Right lobe of liver (tissue), 6 donors: ENCODE measurements around the gene INPP4B. TPM values are rescaled to one million over a fixed set of nuclear protein-coding genes. Genes with fewer than 3 reads are reported as not detected.

Experiments
- ATAC-seq, 4 donors: fragments of 200-7000 bp; cut with Tn5 transposase; one replicate each; pipeline ENCODE4 v1.9.1; 2020; ENCODE audit warnings: mild to moderate bottlenecking in 4 of 4, moderate library complexity in 4 of 4
- DNase-seq, 3 donors: peaks; one replicate each; pipeline ENCODE4 v3.0.0-alpha.2; 2020
- H3K27ac ChIP-seq, 3 donors: fragments of 200-600 bp; one replicate each; pipeline ENCODE4 v1.8.0; 2022
- H3K27me3 ChIP-seq, 2 donors: fragments of 200-600 bp; one replicate each; pipeline ENCODE4 v1.8.0; 2022
- H3K36me3 ChIP-seq, 4 donors: fragments of 200-600 bp; sonication (generic) in 1 of 4; one replicate each; pipeline versions ENCODE4 v1.5.1 to v1.8.0; 2017 to 2022; ENCODE audit warnings: control low read depth in 1 of 4
- H3K4me1 ChIP-seq, 4 donors: fragments of 200-600 bp; sonication (generic) in 1 of 4; one replicate each; pipeline versions ENCODE4 v1.5.1 to v1.8.0; 2017 to 2022; ENCODE audit warnings: control low read depth in 1 of 4
- H3K4me3 ChIP-seq, 3 donors: fragments of 200-600 bp; one replicate each; pipeline ENCODE4 v1.8.0; 2022
- H3K9me3 ChIP-seq, 4 donors: fragments of 200-600 bp; sonication (generic) in 1 of 4; one replicate each; pipeline versions ENCODE4 v1.5.1 to v1.8.0; 2017 to 2022; ENCODE audit warnings: control low read depth in 1 of 4
- POLR2A ChIP-seq: fragments of 450-650 bp; IDR thresholded peaks from one replicate; pipeline ENCODE4 v1.6.1; 2017; ENCODE audit warnings: antibody characterized with exemption, mild to moderate bottlenecking
- WGBS: methylation state at CpG from one replicate; pipeline ENCODE4 v1.1.6; 2018; ENCODE audit warnings: low coverage, low lambda C conversion rate; ENCODE audit not compliant: insufficient coverage; ENCODE audit errors: missing lambda C conversion rate; 5-methylcytosine and 5-hydroxymethylcytosine counted together
- intact Hi-C, 2 donors: fragments of 100-400 bp; cut with DNase I; formaldehyde crosslinking; loops; one replicate each; pipeline versions ENCODE4 v1.11.2 to v1.14.1; 2022
- total RNA-seq, 6 experiments: library from RNA; depleted of rRNA in 2 of 6; stranded (reverse); fragments of >200 nt in 2 of 6; fragmentation: NEBNext Ultra II Directional in 3 of 6; extraction: Animal tissue kit (Norgen Biotek cat#: 25700) in 3 of 6; gene quantifications; one replicate each; pipeline versions ENCODE4 v1.1.0 to v1.2.4, GENCODE V29; 2016 to 2023
- TF ChIP-seq, protein P1 (sequence below), 4 donors: fragments of 200-600 bp in 3 of 4; fragments of 450-650 bp in 1 of 4; IDR thresholded peaks; one replicate each; pipeline versions ENCODE4 v1.5.1 to v1.8.0; 2016 to 2022; ENCODE audit warnings: antibody characterized with exemption in 4 of 4, mild to moderate bottlenecking in 2 of 4
- donor health status: DM: no; HTN: yes; CAD: no.
- donor health status: DM: no; HTN: no; CAD: no.
- donor health status: DM: no; HTN: no; CAD: no.
- donor health status: DM: no; HTN: yes; CAD: no.
- donor health status: DM: no; HTN: yes; CAD: no.

Gene INPP4B
- total RNA-seq, 6 experiments from 2014 or later, result 0.73 to 5.0 (median 1.6) TPM

- Histone ChIP-seq H3K27ac (no peak overlapping the region), H3K4me3 (no peak overlapping the region), H3K27me3 (no peaks in the 10 kb centered on the region), H3K36me3 (no peaks in the 10 kb centered on the region), H3K9me3 (no peaks in the 10 kb centered on the region), H3K4me1 (no peaks in the 10 kb centered on the region)
- intact Hi-C loops, result no loop called here
- TF ChIP-seq, protein P1, sequence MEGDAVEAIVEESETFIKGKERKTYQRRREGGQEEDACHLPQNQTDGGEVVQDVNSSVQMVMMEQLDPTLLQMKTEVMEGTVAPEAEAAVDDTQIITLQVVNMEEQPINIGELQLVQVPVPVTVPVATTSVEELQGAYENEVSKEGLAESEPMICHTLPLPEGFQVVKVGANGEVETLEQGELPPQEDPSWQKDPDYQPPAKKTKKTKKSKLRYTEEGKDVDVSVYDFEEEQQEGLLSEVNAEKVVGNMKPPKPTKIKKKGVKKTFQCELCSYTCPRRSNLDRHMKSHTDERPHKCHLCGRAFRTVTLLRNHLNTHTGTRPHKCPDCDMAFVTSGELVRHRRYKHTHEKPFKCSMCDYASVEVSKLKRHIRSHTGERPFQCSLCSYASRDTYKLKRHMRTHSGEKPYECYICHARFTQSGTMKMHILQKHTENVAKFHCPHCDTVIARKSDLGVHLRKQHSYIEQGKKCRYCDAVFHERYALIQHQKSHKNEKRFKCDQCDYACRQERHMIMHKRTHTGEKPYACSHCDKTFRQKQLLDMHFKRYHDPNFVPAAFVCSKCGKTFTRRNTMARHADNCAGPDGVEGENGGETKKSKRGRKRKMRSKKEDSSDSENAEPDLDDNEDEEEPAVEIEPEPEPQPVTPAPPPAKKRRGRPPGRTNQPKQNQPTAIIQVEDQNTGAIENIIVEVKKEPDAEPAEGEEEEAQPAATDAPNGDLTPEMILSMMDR (IDR thresholded peaks at IDR 0.05), result no peak
- TF ChIP-seq POLR2A, result no peak
- 47% methylated on average over 1 of the region's 1 CpG for WGBS
- ATAC-seq (peak in 2 of 4 donors; percentile 18 to 25), DNase-seq (no peak)
Measured at GRCh38 chr4:142130666-142131065, 715.4 kb downstream of the INPP4B start.

GRCh38 chr4:142129931-142130330 is 716.2 kb downstream of the INPP4B start:
- no peaks in the 10 kb centered on the region for H3K27me3 ChIP-seq
- no peaks in the 10 kb centered on the region for H3K4me1 ChIP-seq
- H3K36me3 ChIP-seq, result no peaks in the 10 kb centered on the region
- TF ChIP-seq POLR2A, result no peak
- TF ChIP-seq, protein P1 (IDR thresholded peaks at IDR 0.05), result no peak
- no peak overlapping the region for H3K27ac ChIP-seq
- DNase-seq (no peak), ATAC-seq (no peak)
- H3K9me3 ChIP-seq, result no peaks in the 10 kb centered on the region
- intact Hi-C loops, result loop anchor here in 1 of 2 donors (10.0 kb wide), 1 partner anchor 715 kb away; the partner anchor contains the start of gene INPP4B
- no peak overlapping the region for H3K4me3 ChIP-seq
- WGBS, result 73% methylated on average over 1 of the region's 1 CpG

- H3K27me3 ChIP-seq, result no peaks in the 10 kb centered on the region
- no peaks in the 10 kb centered on the region for H3K36me3 ChIP-seq
- no peak for TF ChIP-seq POLR2A
- DNase-seq (no peak), ATAC-seq (no peak)
- H3K4me1 ChIP-seq, result no peaks in the 10 kb centered on the region
- intact Hi-C loops, result loop anchor here in 1 of 2 donors (10.0 kb wide), 1 partner anchor 715 kb away; the partner anchor contains the start of gene INPP4B
- 82% methylated on average over 3 of the region's 3 CpGs for WGBS
- no peak overlapping the region for H3K27ac ChIP-seq
- no peaks in the 10 kb centered on the region for H3K9me3 ChIP-seq
- no peak overlapping the region for H3K4me3 ChIP-seq
Measured at GRCh38 chr4:142129473-142129872, 716.6 kb downstream of the INPP4B start.

- Histone ChIP-seq H3K27ac (no peak overlapping the region), H3K36me3 (no peaks in the 10 kb centered on the region), H3K9me3 (no peaks in the 10 kb centered on the region), H3K4me1 (no peaks in the 10 kb centered on the region), H3K4me3 (no peak overlapping the region), H3K27me3 (no peaks in the 10 kb centered on the region)
- TF ChIP-seq, protein P1 (IDR thresholded peaks at IDR 0.05), result no peak
- no peak for TF ChIP-seq POLR2A
- DNase-seq, result no peak
- intact Hi-C loops, result loop anchor here in 1 of 2 donors (10.0 kb wide), 1 partner anchor 716 kb away; the partner anchor contains the start of gene INPP4B
- WGBS, result 64% methylated on average over 3 of the region's 3 CpGs
- ATAC-seq, result peak in 3 of 4 donors; percentile 30 to 63 (median 32)
Measured at GRCh38 chr4:142128529-142128928, 717.6 kb downstream of the INPP4B start.

DNA sequence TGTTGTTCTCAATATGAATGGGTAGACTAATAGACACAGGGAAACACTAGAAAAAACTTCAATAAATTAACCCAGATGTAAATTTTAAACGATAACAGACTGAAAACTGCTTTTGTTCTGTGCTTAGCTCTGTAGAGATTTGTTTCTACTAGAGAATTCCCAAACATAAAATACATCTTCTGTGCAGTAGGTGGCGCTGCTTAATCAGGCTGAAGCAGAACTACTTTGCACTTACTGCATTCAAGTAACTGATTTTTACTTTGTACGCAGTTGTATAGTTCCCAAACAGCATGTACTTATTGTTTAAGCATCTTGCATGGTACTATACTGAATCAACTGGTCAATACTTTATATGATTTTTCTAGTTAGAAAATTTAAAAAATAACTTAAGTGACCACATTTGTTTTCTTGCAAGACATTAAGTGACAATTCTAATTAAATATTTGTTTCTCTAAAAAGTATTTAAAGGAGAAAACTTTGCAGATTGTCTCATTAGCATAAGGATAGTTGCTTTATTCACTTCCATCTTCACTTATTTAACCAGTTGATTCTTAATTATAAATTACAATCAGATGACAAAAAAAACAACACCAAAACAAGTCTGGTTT is 719.1 kb downstream of the INPP4B start:
- Histone ChIP-seq H3K4me3 (no peak overlapping the region), H3K9me3 (no peaks in the 10 kb centered on the region), H3K27me3 (no peaks in the 10 kb centered on the region), H3K27ac (no peak overlapping the region), H3K36me3 (no peaks in the 10 kb centered on the region), H3K4me1 (no peaks in the 10 kb centered on the region)
- TF ChIP-seq POLR2A, result no peak
- TF ChIP-seq, protein P1 (IDR thresholded peaks at IDR 0.05), result peak; percentile 76 to 89 (median 86)
- ATAC-seq (peak; percentile 82 to 87 (median 84)), DNase-seq (peak in 1 of 3 donors; percentile 51)
- intact Hi-C loops, result loop anchor here in 1 of 2 donors (10.0 kb wide), 1 partner anchor 718 kb away; the partner anchor contains the start of gene INPP4B
- 5% methylated on average over 3 of the region's 3 CpGs for WGBS
